ENCODE measurements around the gene INPP5A.
"Not testable (repeated sequence)": the region's sequence is repeated elsewhere in the genome, so short reads cannot be mapped to it uniquely, and the experiment has no call there.

The INPP5A gene

GRCh38 chr10:132735341-132735775, 197.8 kb downstream of the INPP5A start:
- no peaks in the 10 kb centered on the region for H3K9me3 Mint-ChIP-seq
- H3K4me1 Mint-ChIP-seq (ENCODE audit: low read depth), result no peaks in the 10 kb centered on the region
- no peaks in the 10 kb centered on the region for H3K27me3 Mint-ChIP-seq
- H3K36me3 Mint-ChIP-seq (ENCODE audit: low read depth), result peaks cover 73% of the 10 kb centered on the region
- intact Hi-C loops (cut with micrococcal nuclease), result no loop called here
- H3K27ac Mint-ChIP-seq, result no peak overlapping the region
- no peak overlapping the region for H3K4me3 Mint-ChIP-seq

GRCh38 chr10:132735923-132736391, 198.4 kb downstream of the INPP5A start:
- Mint-ChIP-seq H3K9me3 (no peaks in the 10 kb centered on the region), H3K27ac (no peak overlapping the region), H3K36me3 (ENCODE audit: low read depth) (peaks cover 71% of the 10 kb centered on the region), H3K4me3 (no peak overlapping the region), H3K27me3 (no peaks in the 10 kb centered on the region), H3K4me1 (ENCODE audit: low read depth) (no peaks in the 10 kb centered on the region)
- intact Hi-C loops (cut with micrococcal nuclease), result no loop called here

GRCh38 chr10:132737390-132738048, 199.9 kb downstream of the INPP5A start:
- Mint-ChIP-seq H3K27me3 (no peaks in the 10 kb centered on the region), H3K4me1 (ENCODE audit: low read depth) (no peaks in the 10 kb centered on the region), H3K36me3 (ENCODE audit: low read depth) (peaks cover 78% of the 10 kb centered on the region), H3K27ac (no peak overlapping the region), H3K4me3 (no peak overlapping the region), H3K9me3 (no peaks in the 10 kb centered on the region)
- intact Hi-C loops (cut with micrococcal nuclease), result no loop called here

GRCh38 chr10:132738454-132739224, 201.1 kb downstream of the INPP5A start:
- no peak overlapping the region for H3K27ac Mint-ChIP-seq

GRCh38 chr10:132739225-132739613, 201.6 kb downstream of the INPP5A start:
- H3K27ac Mint-ChIP-seq, result no peak overlapping the region
- no peaks in the 10 kb centered on the region for H3K9me3 Mint-ChIP-seq
- intact Hi-C loops (cut with micrococcal nuclease), result no loop called here
- H3K27me3 Mint-ChIP-seq, result no peaks in the 10 kb centered on the region
- H3K4me3 Mint-ChIP-seq, result no peak overlapping the region
- H3K36me3 Mint-ChIP-seq (ENCODE audit: low read depth), result peaks cover 72% of the 10 kb centered on the region
- H3K4me1 Mint-ChIP-seq (ENCODE audit: low read depth), result no peaks in the 10 kb centered on the region

More at GRCh38 chr10:132738454-132739224, 201.1 kb downstream of the INPP5A start:
- no peaks in the 10 kb centered on the region for H3K27me3 Mint-ChIP-seq
- peaks cover 72% of the 10 kb centered on the region for H3K36me3 Mint-ChIP-seq (ENCODE audit: low read depth)
- H3K4me1 Mint-ChIP-seq (ENCODE audit: low read depth), result no peaks in the 10 kb centered on the region
- H3K9me3 Mint-ChIP-seq, result no peaks in the 10 kb centered on the region
- H3K4me3 Mint-ChIP-seq, result no peak overlapping the region
- intact Hi-C loops (cut with micrococcal nuclease), result no loop called here

- Mint-ChIP-seq H3K27ac (no peak overlapping the region), H3K36me3 (ENCODE audit: low read depth) (peaks cover 64% of the 10 kb centered on the region), H3K4me3 (no peak overlapping the region), H3K27me3 (no peaks in the 10 kb centered on the region), H3K4me1 (ENCODE audit: low read depth) (no peaks in the 10 kb centered on the region), H3K9me3 (no peaks in the 10 kb centered on the region)
- intact Hi-C loops (cut with micrococcal nuclease), result no loop called here
Measured at GRCh38 chr10:132740588-132740987, 203.0 kb downstream of the INPP5A start.

GRCh38 chr10:132742167-132742836, 204.7 kb downstream of the INPP5A start:
- Mint-ChIP-seq H3K27me3 (no peaks in the 10 kb centered on the region), H3K36me3 (ENCODE audit: low read depth) (peaks cover 49% of the 10 kb centered on the region), H3K27ac (no peak overlapping the region), H3K9me3 (no peaks in the 10 kb centered on the region), H3K4me3 (no peak overlapping the region), H3K4me1 (ENCODE audit: low read depth) (no peaks in the 10 kb centered on the region)
- intact Hi-C loops (cut with micrococcal nuclease), result no loop called here

GRCh38 chr10:132742837-132743194, 205.2 kb downstream of the INPP5A start:
- intact Hi-C loops (cut with micrococcal nuclease), result no loop called here
- no peak overlapping the region for H3K4me3 Mint-ChIP-seq
- no peak overlapping the region for H3K27ac Mint-ChIP-seq
- no peaks in the 10 kb centered on the region for H3K27me3 Mint-ChIP-seq
- no peaks in the 10 kb centered on the region for H3K9me3 Mint-ChIP-seq
- peaks cover 49% of the 10 kb centered on the region for H3K36me3 Mint-ChIP-seq (ENCODE audit: low read depth)
- H3K4me1 Mint-ChIP-seq (ENCODE audit: low read depth), result no peaks in the 10 kb centered on the region

GRCh38 chr10:132743196-132743924, 205.8 kb downstream of the INPP5A start:
- H3K27me3 Mint-ChIP-seq; intact Hi-C loops (cut with micrococcal nuclease); H3K27ac Mint-ChIP-seq; H3K4me1 Mint-ChIP-seq (ENCODE audit: low read depth); H3K9me3 Mint-ChIP-seq; H3K4me3 Mint-ChIP-seq: not testable (repeated sequence)
- H3K36me3 Mint-ChIP-seq (ENCODE audit: low read depth), result peaks cover 53% of the 10 kb centered on the region

- Mint-ChIP-seq H3K36me3 (ENCODE audit: low read depth) (peaks cover 54% of the 10 kb centered on the region), H3K4me3 (no peak overlapping the region), H3K9me3 (no peaks in the 10 kb centered on the region), H3K27me3 (no peaks in the 10 kb centered on the region), H3K27ac (no peak overlapping the region), H3K4me1 (ENCODE audit: low read depth) (no peaks in the 10 kb centered on the region)
- intact Hi-C loops (cut with micrococcal nuclease), result no loop called here
Measured at GRCh38 chr10:132743925-132744490, 206.4 kb downstream of the INPP5A start.

- Mint-ChIP-seq H3K36me3 (ENCODE audit: low read depth) (peaks cover 58% of the 10 kb centered on the region), H3K27ac (no peak overlapping the region), H3K9me3 (no peaks in the 10 kb centered on the region), H3K4me3 (no peak overlapping the region), H3K27me3 (no peaks in the 10 kb centered on the region), H3K4me1 (ENCODE audit: low read depth) (no peaks in the 10 kb centered on the region)
- intact Hi-C loops (cut with micrococcal nuclease), result no loop called here
Measured at GRCh38 chr10:132744839-132745238, 207.3 kb downstream of the INPP5A start.

- Mint-ChIP-seq H3K4me3 (no peak overlapping the region), H3K27ac (no peak overlapping the region), H3K36me3 (ENCODE audit: low read depth) (peaks cover 64% of the 10 kb centered on the region), H3K27me3 (no peaks in the 10 kb centered on the region), H3K9me3 (no peaks in the 10 kb centered on the region), H3K4me1 (ENCODE audit: low read depth) (no peaks in the 10 kb centered on the region)
- intact Hi-C loops (cut with micrococcal nuclease), result no loop called here
Measured at GRCh38 chr10:132745511-132745910, 207.9 kb downstream of the INPP5A start.

GRCh38 chr10:132745971-132746370, 208.4 kb downstream of the INPP5A start:
- Mint-ChIP-seq H3K4me3 (no peak overlapping the region), H3K4me1 (ENCODE audit: low read depth) (no peaks in the 10 kb centered on the region), H3K9me3 (no peaks in the 10 kb centered on the region), H3K36me3 (ENCODE audit: low read depth) (peaks cover 64% of the 10 kb centered on the region), H3K27ac (no peak overlapping the region), H3K27me3 (no peaks in the 10 kb centered on the region)
- intact Hi-C loops (cut with micrococcal nuclease), result no loop called here
